K562 (cell line): ENCODE data around the gene MICALL2.

Experiments
- BDP1 ChIP-seq: IDR thresholded peaks from 3 replicates; pipeline ENCODE4 v1.6.1; 2011; ENCODE audit not compliant: insufficient read length, insufficient read depth
- EP300 ChIP-seq: IDR thresholded peaks from 2 replicates; pipeline ENCODE4 v1.6.1; 2012; ENCODE audit warnings: low read length, improper control_type of control experiment
- EZH2 ChIP-seq: IDR thresholded peaks from 2 replicates; pipeline ENCODE4 v1.6.1; 2012; ENCODE audit warnings: low read depth, mild to moderate bottlenecking, inconsistent platforms, low read length, borderline replicate concordance
- KAT7 ChIP-seq: sonication (generic); formaldehyde crosslinking; IDR thresholded peaks from 2 replicates; pipeline ENCODE4 v1.8.0; 2022; ENCODE audit warnings: missing genetic modification reagents, mild to moderate bottlenecking, borderline replicate concordance
- MTA1 ChIP-seq: fragments of 450-650 bp; IDR thresholded peaks from 2 replicates; pipeline ENCODE4 v1.6.1; 2017; ENCODE audit warnings: borderline replicate concordance
- PHF8 ChIP-seq: fragments of 200-600 bp; sonication (generic); IDR thresholded peaks from 2 replicates; pipeline ENCODE4 v1.6.1; 2012; ENCODE audit warnings: mixed run types, mild to moderate bottlenecking, inconsistent platforms, low read length, moderate library complexity, borderline replicate concordance
- RCOR1 ChIP-seq, 2 experiments: IDR thresholded peaks; 2 replicates each; pipeline ENCODE4 v1.6.1; 2012; ENCODE audit warnings: low read depth in 2 of 2, low read length in 2 of 2, borderline replicate concordance in 1 of 2, improper control_type of control experiment in 1 of 2
- RHOXF2B ChIP-seq: fragments of 250-450 bp; sonication (Bioruptor Pico); conservative IDR thresholded peaks from 2 replicates; pipeline ENCODE4 v1.5.1; 2021
- ZFX ChIP-seq: sonication (generic); formaldehyde crosslinking; IDR thresholded peaks from 2 replicates; pipeline ENCODE4 v1.8.0; 2022; ENCODE audit warnings: mild to moderate bottlenecking, missing genetic modification reagents, moderate library complexity
- ZNF584 ChIP-seq: fragments of 200-800 bp; sonication (Bioruptor generic); IDR thresholded peaks from 2 replicates; pipeline ENCODE4 v1.6.1; 2016; ENCODE audit warnings: low read depth, mild to moderate bottlenecking, missing genetic modification characterization, missing compliant biosample characterization
- TF ChIP-seq, protein P1 (sequence below): fragments of 250-450 bp; sonication (Bioruptor Pico); IDR thresholded peaks from 2 replicates; pipeline ENCODE4 v1.8.0; 2022; ENCODE audit warnings: inconsistent platforms

- no peak for TF ChIP-seq EZH2
- no peak for TF ChIP-seq EP300
- no peak for TF ChIP-seq ZNF584
- no peak for TF ChIP-seq RHOXF2B (CRISPR knock-in tag)
- TF ChIP-seq ZFX (CRISPR knock-in tag), result peak; percentile 50; the same call in 1 of the 2 replicates
- TF ChIP-seq, protein P1, sequence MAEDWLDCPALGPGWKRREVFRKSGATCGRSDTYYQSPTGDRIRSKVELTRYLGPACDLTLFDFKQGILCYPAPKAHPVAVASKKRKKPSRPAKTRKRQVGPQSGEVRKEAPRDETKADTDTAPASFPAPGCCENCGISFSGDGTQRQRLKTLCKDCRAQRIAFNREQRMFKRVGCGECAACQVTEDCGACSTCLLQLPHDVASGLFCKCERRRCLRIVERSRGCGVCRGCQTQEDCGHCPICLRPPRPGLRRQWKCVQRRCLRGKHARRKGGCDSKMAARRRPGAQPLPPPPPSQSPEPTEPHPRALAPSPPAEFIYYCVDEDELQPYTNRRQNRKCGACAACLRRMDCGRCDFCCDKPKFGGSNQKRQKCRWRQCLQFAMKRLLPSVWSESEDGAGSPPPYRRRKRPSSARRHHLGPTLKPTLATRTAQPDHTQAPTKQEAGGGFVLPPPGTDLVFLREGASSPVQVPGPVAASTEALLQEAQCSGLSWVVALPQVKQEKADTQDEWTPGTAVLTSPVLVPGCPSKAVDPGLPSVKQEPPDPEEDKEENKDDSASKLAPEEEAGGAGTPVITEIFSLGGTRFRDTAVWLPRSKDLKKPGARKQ (CRISPR knock-in tag), result no peak
- no peak for TF ChIP-seq BDP1
- no peak for TF ChIP-seq KAT7
- TF ChIP-seq RCOR1 (IDR thresholded peaks at IDR 0.05; ENCODE audit: borderline replicate concordance in 1 of 2, low read depth in 2 of 2, low read length in 2 of 2), result 0 out of 4 replicates have a peak, but pooled peaks of 1 of the 2 experiments have one; percentile 13
- peak; percentile 66; the same call in 1 of the 2 replicates for TF ChIP-seq PHF8
- no peak for TF ChIP-seq MTA1
Observed at GRCh38 chr7:1458683-1459511, at the start of gene MICALL2.
